ENCODE measurements around the gene KIF19. TPM values are rescaled to one million over a fixed set of nuclear protein-coding genes. Genes with fewer than 3 reads are reported as not detected.

The KIF19 gene
- polyA plus RNA-seq, 1 experiment = not detected

DNA sequence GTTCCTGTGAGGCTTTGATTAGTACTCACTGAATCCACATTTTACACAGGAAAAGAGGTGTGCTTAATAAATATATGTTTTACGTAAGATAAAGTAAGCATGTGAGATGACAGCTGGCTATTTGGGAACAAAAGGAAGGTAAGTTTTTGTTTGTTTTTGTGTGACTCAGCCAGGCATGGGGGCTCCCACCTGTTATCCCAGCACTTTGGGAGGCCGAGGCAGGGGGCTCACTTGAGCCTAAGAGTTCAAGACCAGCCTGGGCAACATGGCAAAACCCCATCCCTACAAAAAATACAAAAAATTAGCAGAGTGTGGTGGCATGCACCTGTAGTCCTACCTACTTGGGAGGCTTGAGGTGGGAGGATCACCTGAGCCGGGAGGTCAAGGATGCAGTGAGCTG lies 59.2 kb downstream of the KIF19 start:
- TF ChIP-seq, protein P1, sequence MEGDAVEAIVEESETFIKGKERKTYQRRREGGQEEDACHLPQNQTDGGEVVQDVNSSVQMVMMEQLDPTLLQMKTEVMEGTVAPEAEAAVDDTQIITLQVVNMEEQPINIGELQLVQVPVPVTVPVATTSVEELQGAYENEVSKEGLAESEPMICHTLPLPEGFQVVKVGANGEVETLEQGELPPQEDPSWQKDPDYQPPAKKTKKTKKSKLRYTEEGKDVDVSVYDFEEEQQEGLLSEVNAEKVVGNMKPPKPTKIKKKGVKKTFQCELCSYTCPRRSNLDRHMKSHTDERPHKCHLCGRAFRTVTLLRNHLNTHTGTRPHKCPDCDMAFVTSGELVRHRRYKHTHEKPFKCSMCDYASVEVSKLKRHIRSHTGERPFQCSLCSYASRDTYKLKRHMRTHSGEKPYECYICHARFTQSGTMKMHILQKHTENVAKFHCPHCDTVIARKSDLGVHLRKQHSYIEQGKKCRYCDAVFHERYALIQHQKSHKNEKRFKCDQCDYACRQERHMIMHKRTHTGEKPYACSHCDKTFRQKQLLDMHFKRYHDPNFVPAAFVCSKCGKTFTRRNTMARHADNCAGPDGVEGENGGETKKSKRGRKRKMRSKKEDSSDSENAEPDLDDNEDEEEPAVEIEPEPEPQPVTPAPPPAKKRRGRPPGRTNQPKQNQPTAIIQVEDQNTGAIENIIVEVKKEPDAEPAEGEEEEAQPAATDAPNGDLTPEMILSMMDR (IDR thresholded peaks at IDR 0.05; ENCODE audit: insufficient read depth, low read depth, low read length) = no peak
- CTCF ChIA-PET = interaction anchor here (1.8 kb wide), 1 partner anchor 73 kb away, joined by 9 read pairs; no protein-coding TSS in a partner anchor
- H3K36me3 ChIP-seq (ENCODE audit: control insufficient read depth, insufficient read depth, low read length) = no peaks in the 10 kb centered on the region
- no peak overlapping the region for H3K4me3 ChIP-seq (ENCODE audit: low read depth, low read length)
- no peaks in the 10 kb centered on the region for H3K27me3 ChIP-seq (ENCODE audit: control insufficient read depth, insufficient read depth, low read length)
- no peak for DNase-seq (ENCODE audit: low read depth)
- POLR2A ChIA-PET = no interaction called here

DNA sequence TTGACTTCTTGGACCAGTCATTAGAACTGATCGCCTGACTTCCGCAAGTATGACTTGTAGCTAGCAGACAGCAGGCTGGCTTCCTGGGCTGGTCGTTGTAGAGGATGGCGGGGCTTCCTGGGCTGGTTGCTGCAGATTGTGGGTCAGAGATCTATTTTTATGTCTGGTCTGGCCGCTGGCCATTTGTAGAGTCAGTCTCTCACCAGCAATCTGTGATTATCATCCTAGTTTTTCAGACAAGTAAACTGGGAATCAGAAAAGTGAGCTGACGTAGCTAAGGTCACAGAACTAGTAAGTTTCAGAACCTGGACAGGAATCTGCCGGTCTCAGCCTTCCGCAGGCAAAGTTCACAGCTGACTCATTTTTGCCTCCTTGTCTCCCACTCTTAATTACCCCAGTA lies 60.4 kb downstream of the KIF19 start:
- no peak for DNase-seq (ENCODE audit: low read depth)
- POLR2A ChIA-PET = no interaction called here
- no peak overlapping the region for H3K4me3 ChIP-seq (ENCODE audit: low read depth, low read length)
- H3K27me3 ChIP-seq (ENCODE audit: control insufficient read depth, insufficient read depth, low read length) = no peaks in the 10 kb centered on the region
- TF ChIP-seq, protein P1 (IDR thresholded peaks at IDR 0.05; ENCODE audit: insufficient read depth, low read depth, low read length) = no peak
- CTCF ChIA-PET = interaction anchor here (1.4 to 1.8 kb wide), 2 partner anchors 18 to 71 kb away, joined by 3 to 9 read pairs; no protein-coding TSS in a partner anchor
- H3K36me3 ChIP-seq (ENCODE audit: control insufficient read depth, insufficient read depth, low read length) = no peaks in the 10 kb centered on the region

DNA sequence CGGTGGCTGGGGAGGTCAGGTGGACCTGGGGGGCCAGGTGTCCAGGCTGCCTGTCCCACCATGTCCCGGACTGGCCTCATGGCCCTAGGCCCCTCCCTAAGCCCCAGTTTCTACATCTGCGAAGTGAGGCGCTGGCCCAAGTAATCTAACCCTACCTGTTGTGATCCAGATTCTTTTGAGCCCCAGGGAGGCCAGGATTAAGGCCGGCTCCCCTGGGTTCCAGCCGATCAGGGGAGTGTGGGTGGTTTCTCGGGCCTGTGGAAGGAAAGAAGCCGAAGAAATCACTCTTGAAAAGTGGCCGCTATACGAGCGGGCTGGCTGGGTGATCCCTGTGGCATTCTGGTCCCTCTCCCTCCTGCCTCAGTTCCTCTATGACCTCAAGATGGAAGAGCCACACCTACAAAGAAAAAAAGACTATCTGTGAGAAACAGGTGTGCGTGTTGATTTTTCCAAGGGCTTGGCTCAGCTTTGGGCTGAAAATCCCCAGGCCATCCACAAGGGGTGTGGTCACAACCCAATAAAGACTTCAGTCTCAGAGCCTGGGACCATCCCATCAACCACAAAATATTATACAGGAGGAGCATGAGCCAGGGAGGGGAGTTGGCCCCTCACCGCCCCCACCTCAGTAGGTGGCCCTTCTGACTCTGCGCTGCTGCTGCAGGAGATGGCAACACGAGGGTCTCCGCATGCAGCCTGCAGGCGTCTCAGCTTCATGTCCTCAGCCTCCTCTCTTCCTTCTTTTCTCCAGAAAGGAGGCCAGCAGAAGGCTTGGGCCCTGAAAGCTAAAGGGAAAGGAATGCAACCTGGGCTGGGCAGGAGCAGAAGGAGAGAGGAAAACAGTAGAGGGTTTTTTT lies 61.6 kb downstream of the KIF19 start:
- ChIA-PET POLR2A (no interaction called here), CTCF (interaction anchor here (0.7 to 1.8 kb wide), 4 partner anchors 8 to 70 kb away, joined by 3 to 5 read pairs (median 4); no protein-coding TSS in a partner anchor)
- TF ChIP-seq, protein P1 (IDR thresholded peaks at IDR 0.05; ENCODE audit: insufficient read depth, low read depth, low read length) = no peak
- DNase-seq (ENCODE audit: low read depth) = no peak
- no peak overlapping the region for H3K4me3 ChIP-seq (ENCODE audit: low read depth, low read length)
- H3K36me3 ChIP-seq (ENCODE audit: control insufficient read depth, insufficient read depth, low read length) = no peaks in the 10 kb centered on the region
- H3K27me3 ChIP-seq (ENCODE audit: control insufficient read depth, insufficient read depth, low read length) = no peaks in the 10 kb centered on the region

DNA sequence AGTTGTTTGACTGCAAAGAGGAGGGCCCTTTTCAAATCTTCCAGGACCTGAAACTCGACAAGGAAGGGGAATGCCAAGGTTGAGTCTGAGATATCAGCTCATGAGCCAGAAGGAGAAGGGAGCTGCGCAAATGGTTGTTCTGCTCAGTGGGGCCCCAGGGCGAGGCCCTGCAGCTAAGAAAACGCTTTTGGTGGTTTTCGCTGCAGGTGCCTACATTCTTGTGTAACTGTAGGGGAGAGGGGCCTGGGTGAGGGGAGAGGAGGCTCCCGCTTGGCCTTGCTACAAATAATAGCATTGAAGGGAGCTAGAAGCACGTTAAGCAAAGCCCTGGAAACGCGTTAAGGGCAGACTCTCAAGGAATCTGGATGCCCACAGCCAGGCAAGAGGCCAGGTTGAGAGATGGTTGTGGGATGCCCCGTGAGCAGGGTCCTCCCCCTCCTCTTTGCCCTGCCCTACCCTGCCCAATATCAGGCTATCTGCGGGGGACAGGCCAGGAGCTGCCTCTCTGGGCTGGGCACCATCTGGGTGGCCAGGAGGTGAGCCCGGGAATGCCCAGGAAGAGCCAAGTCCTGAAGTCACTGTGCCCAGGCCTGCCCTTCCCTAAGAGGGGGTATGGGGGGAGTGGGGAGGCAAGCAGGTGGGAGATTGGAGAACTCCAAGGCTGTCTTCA lies 63.2 kb downstream of the KIF19 start:
- POLR2A ChIA-PET = no interaction called here
- Histone ChIP-seq H3K4me3 (ENCODE audit: low read depth, low read length) (no peak overlapping the region), H3K27me3 (ENCODE audit: control insufficient read depth, insufficient read depth, low read length) (no peaks in the 10 kb centered on the region), H3K36me3 (ENCODE audit: control insufficient read depth, insufficient read depth, low read length) (no peaks in the 10 kb centered on the region)
- TF ChIP-seq, protein P1 (IDR thresholded peaks at IDR 0.05; ENCODE audit: insufficient read depth, low read depth, low read length) = no peak
- CTCF ChIA-PET = interaction anchor here (1.0 to 1.8 kb wide), 2 partner anchors 10 to 55 kb away, joined by 3 to 5 read pairs; no protein-coding TSS in a partner anchor
- no peak for DNase-seq (ENCODE audit: low read depth)
